ENCODE results near the gene DBN1.

DNA sequence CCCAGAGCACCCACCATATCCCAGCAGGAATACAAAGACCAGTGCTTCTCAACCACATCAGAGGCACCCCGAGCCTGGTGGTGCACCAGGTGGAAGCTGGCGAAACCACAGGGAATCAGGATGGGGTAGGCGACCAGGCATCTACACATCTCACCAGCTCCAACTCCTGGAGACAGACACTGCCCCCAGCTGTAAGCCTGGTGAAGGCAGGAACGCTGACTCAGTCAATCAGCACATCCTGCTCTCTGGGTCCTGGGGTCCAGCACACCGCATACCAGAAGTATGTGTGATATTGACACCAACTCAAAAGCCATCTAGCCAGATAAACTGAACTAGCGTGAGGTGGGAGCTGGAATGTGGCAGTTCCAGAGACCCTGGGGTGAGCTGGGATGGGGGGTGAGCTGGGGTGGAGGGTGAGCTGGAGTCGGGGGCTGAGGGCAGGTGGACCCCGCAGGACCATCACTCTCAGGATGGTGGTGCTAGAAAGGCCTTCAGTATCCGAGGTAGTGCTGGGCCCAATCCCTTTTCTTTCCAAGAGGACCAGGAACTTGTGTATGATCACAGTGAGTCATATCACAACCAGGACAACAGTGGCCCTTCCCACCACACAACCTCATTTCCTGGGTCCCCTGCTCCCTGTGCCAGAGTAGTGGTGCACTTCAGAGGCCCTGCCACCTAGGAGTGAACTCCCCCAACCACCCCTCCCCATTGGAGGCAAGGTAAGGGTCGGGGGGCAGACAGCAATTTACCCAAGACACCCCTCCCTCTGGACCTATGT is 2.5 kb downstream of the DBN1 start:
- TF ChIP-seq, protein P1, sequence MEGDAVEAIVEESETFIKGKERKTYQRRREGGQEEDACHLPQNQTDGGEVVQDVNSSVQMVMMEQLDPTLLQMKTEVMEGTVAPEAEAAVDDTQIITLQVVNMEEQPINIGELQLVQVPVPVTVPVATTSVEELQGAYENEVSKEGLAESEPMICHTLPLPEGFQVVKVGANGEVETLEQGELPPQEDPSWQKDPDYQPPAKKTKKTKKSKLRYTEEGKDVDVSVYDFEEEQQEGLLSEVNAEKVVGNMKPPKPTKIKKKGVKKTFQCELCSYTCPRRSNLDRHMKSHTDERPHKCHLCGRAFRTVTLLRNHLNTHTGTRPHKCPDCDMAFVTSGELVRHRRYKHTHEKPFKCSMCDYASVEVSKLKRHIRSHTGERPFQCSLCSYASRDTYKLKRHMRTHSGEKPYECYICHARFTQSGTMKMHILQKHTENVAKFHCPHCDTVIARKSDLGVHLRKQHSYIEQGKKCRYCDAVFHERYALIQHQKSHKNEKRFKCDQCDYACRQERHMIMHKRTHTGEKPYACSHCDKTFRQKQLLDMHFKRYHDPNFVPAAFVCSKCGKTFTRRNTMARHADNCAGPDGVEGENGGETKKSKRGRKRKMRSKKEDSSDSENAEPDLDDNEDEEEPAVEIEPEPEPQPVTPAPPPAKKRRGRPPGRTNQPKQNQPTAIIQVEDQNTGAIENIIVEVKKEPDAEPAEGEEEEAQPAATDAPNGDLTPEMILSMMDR (IDR thresholded peaks at IDR 0.05): no peak
- TF ChIP-seq POLR2A (IDR thresholded peaks at IDR 0.05): no peak

All from adrenal gland (tissue), 5 donors.